ENCODE results near the gene ATP2B2.

- TF ChIP-seq CTCF (IDR thresholded peaks at IDR 0.05) (no peak), POLR2A (IDR thresholded peaks at IDR 0.05) (no peak)
These were observed 71.0 kb downstream of the ATP2B2 start for GRCh38 chr3:10434144-10434937.
